Ovary (tissue), 9 donors: ENCODE data around the gene SEMA4D. TPM values are rescaled to one million over a fixed set of nuclear protein-coding genes. Genes with fewer than 3 reads are reported as not detected.

Experiments used
- DNase-seq, 5 donors: peaks; one replicate each; pipeline ENCODE4 v3.0.0-alpha.2; 2019 to 2020
- H3K27ac ChIP-seq, 2 donors: fragments of 200-600 bp; one replicate each; pipeline versions ENCODE4 v1.5.1 to v1.8.0; 2019 to 2022
- H3K27me3 ChIP-seq: fragments of 200-600 bp; one replicate; pipeline ENCODE4 v1.8.0; 2022
- H3K36me3 ChIP-seq: fragments of 200-600 bp; sonication (generic); one replicate; pipeline ENCODE4 v1.5.1; 2019
- H3K4me1 ChIP-seq: one replicate; pipeline ENCODE4 v1.8.1; 2013; ENCODE audit warnings: mild to moderate bottlenecking, moderate library complexity; ENCODE audit not compliant: insufficient read depth
- H3K4me3 ChIP-seq: fragments of 200-600 bp; sonication (generic); one replicate; pipeline ENCODE4 v1.5.1; 2017
- H3K9me3 ChIP-seq, 2 donors: fragments of 200-600 bp in 1 of 2; sonication (generic) in 1 of 2; one replicate each; pipeline versions ENCODE4 v1.5.1 to v1.8.1; 2013 to 2019; ENCODE audit warnings: mild to moderate bottlenecking in 1 of 2, moderate library complexity in 1 of 2
- EP300 ChIP-seq: sonication (generic); formaldehyde crosslinking; IDR thresholded peaks from one replicate; pipeline ENCODE4 v1.6.1; 2017; ENCODE audit warnings: antibody characterized with exemption
- POLR2A ChIP-seq: fragments of 450-650 bp; IDR thresholded peaks from one replicate; pipeline ENCODE4 v1.6.1; 2017; ENCODE audit warnings: antibody characterized with exemption, mild to moderate bottlenecking, moderate library complexity
- WGBS, 3 donors: extraction: QIAGEN DNeasy Blood & Tissue Kit in 1 of 3; methylation state at CpG; one replicate each; pipeline versions ENCODE4 v1.1.5 to v1.1.7; 2013 to 2017; 5-methylcytosine and 5-hydroxymethylcytosine counted together
- intact Hi-C, 4 donors: fragments of 100-400 bp; cut with DNase I; formaldehyde crosslinking; loops; one replicate each; pipeline versions ENCODE4 v1.11.0 to v1.15.1; 2022 to 2023
- polyA plus RNA-seq, 2 donors: library from polyadenylated mRNA; stranded (reverse); fragments of 200-250 nt in 1 of 2; fragments of 350-450 nt in 1 of 2; fragmentation: Illumina TruSeq in 1 of 2; extraction: RNeasy Lipid Tissue Mini Kit (QIAGEN cat#74804) in 1 of 2; gene quantifications; one replicate each; pipeline ENCODE4 v1.2.3, GENCODE V29; 2013 to 2014
- total RNA-seq, 7 donors: library from RNA; depleted of rRNA in 2 of 7; stranded (reverse); fragments of >200 nt in 2 of 7; fragmentation: NEBNext Ultra II Directional in 3 of 7; extraction: Animal tissue kit (Norgen Biotek cat#: 25700) in 3 of 7; gene quantifications; one replicate each; pipeline versions ENCODE4 v1.1.0 to v1.2.4, GENCODE V29; 2016 to 2023
- TF ChIP-seq, protein P1 (sequence below), 3 donors: fragments of 450-650 bp in 2 of 3; fragments of 200-600 bp in 1 of 3; IDR thresholded peaks; one replicate each; pipeline versions ENCODE4 v1.5.1 to v1.8.0; 2016 to 2022; ENCODE audit warnings: antibody characterized with exemption in 3 of 3, mild to moderate bottlenecking in 1 of 3
- donor health status: DM: no; HTN: no; CAD: no; lungs with moderate emphysema.
- donor health status: DM: no; HTN: no; CAD: no.
- donor health status: Bipolar disorder and iron deficiency.
- donor health status: DM: yes; HTN: yes; CAD: no.
- donor health status: DM: no; HTN: no; CAD: no.
- donor health status: DM: yes; HTN: yes; CAD: no.

SEMA4D gene
- total and polyA plus RNA-seq, 9 donors: 6.0 to 27.2 (median 16.7) TPM

DNA sequence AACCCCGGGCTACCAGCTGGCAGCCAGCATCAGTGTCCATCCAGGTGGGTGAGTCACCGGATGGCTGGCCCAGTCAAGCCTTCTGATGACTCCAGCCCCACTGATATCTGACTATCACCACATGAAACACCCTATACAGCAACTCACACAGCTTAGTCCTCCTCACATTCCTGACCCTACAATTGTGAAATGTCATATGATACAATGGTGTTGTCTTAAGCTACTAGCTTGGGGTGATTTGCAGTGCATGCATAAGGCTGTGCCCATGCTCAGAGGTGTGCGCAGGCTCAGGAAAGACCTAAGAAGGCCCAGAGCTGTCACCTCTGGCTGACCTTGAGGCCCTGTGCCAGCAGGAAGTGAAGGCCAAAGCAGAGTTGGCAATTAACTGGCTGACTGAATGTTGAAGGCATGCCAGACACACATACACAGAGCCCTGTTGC, 21.5 kb upstream of the SEMA4D start:
- Histone ChIP-seq H3K4me3 (no peak overlapping the region), H3K27me3 (no peaks in the 10 kb centered on the region), H3K4me1 (no peaks in the 10 kb centered on the region), H3K9me3 (no peaks in the 10 kb centered on the region), H3K36me3 (no peaks in the 10 kb centered on the region), H3K27ac (no peak overlapping the region)
- intact Hi-C loops: no loop called here
- DNase-seq: no peak
- no peak for TF ChIP-seq EP300
- TF ChIP-seq, protein P1, sequence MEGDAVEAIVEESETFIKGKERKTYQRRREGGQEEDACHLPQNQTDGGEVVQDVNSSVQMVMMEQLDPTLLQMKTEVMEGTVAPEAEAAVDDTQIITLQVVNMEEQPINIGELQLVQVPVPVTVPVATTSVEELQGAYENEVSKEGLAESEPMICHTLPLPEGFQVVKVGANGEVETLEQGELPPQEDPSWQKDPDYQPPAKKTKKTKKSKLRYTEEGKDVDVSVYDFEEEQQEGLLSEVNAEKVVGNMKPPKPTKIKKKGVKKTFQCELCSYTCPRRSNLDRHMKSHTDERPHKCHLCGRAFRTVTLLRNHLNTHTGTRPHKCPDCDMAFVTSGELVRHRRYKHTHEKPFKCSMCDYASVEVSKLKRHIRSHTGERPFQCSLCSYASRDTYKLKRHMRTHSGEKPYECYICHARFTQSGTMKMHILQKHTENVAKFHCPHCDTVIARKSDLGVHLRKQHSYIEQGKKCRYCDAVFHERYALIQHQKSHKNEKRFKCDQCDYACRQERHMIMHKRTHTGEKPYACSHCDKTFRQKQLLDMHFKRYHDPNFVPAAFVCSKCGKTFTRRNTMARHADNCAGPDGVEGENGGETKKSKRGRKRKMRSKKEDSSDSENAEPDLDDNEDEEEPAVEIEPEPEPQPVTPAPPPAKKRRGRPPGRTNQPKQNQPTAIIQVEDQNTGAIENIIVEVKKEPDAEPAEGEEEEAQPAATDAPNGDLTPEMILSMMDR (IDR thresholded peaks at IDR 0.05): no peak
- TF ChIP-seq POLR2A: no peak
- WGBS, 3 donors: 85 to 96% (median 89%) methylated on average over 3 of the region's 3 CpGs

DNA sequence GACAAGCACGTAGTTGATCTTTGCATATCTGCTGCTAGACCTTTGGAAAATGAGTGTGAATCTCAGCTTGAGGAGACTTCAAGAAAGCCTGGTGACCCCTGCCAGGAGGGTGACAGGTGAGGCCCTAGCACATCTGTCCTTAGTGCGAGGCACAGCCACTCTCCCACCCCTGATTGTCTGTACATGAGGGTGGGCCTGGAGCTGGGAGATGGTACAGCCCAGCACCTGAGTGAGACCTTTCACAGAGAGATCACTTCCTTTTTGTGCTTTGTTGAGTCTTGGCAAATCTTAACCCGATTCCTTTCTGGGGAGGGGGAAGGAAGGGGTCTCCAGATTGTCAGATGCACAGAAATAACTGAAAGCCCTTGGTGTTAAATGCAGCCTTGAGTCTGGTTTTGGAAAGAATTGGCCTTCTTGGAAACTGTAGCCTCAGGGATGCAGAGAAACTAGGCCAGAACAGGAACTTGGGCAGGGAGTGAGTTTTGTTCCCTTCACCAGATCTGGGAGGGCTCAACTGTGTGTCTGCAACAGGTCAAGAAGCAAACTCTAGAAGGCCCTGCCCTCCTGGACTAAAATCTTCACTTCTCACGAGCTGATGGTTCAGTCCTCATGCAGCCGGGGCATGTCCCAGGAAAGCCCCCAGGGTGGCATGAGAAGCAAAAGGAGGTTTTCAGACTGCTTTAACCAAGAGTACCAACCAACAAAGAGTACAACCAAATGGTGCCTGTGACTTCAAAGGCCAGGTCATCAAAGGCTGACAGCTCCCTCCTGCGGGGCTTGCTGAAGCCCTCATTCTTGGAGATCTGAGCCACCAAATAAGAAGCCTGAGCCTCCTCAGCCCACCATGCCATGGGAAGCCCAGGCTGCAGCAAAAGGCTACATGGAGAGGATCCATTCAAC, 20.8 kb upstream of the SEMA4D start:
- no peak for DNase-seq
- H3K36me3 ChIP-seq: no peaks in the 10 kb centered on the region
- H3K4me3 ChIP-seq: no peak overlapping the region
- intact Hi-C loops: no loop called here
- no peaks in the 10 kb centered on the region for H3K9me3 ChIP-seq
- H3K27me3 ChIP-seq: no peaks in the 10 kb centered on the region
- H3K4me1 ChIP-seq: no peaks in the 10 kb centered on the region
- H3K27ac ChIP-seq: no peak overlapping the region
- TF ChIP-seq POLR2A (no peak), EP300 (no peak)
- TF ChIP-seq, protein P1 (IDR thresholded peaks at IDR 0.05): no peak
- WGBS, 3 donors: 86 to 90% (median 87%) methylated on average over 6 of the region's 6 CpGs

DNA sequence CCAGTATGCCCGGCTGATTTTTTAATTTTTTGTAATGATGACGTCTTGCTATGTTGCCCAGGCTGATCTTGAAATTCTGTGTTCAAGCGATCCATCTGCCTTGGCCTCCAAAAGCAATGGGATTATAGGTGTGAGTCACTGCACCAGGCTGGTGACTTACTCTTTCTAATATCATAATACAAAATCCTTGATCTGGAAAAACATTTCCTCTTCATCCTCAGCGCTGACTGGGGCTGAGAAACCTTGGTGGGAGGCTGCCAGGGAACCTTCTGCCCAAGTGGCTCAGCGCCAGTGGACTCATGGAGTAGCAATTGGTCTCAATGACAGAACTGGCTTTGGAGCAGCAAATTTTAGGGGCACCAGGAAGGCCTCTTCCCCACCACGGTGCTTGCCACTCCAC, 17.5 kb upstream of the SEMA4D start:
- Histone ChIP-seq H3K36me3 (no peaks in the 10 kb centered on the region), H3K27me3 (no peaks in the 10 kb centered on the region), H3K4me3 (no peak overlapping the region), H3K27ac (no peak overlapping the region), H3K9me3 (no peaks in the 10 kb centered on the region), H3K4me1 (no peaks in the 10 kb centered on the region)
- 83 to 88% (median 85%) methylated on average over 6 of the region's 6 CpGs for WGBS, 3 donors
- DNase-seq: no peak
- TF ChIP-seq POLR2A (no peak), EP300 (no peak)
- TF ChIP-seq, protein P1 (IDR thresholded peaks at IDR 0.05): no peak
- intact Hi-C loops: no loop called here

DNA sequence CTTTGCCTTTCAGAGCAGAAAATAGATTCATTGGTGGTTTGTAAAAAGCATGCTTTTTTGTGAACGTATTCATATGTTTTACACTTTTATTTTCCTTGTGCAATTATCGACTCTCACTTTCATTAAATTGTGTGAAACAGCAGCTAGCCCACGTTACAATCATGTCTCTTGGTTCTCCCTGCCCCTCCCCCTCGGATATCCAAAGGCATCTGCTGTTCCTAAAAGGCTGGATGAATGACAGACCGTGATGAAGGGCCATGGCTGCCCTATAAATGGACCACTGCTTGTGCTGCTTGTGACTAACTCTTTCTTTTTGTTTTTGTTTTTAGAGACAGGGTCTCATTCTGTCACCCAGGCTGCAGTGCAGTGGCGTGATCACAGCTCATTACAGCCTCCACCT, 17.0 kb upstream of the SEMA4D start:
- Histone ChIP-seq H3K9me3 (no peaks in the 10 kb centered on the region), H3K4me1 (no peaks in the 10 kb centered on the region), H3K4me3 (no peak overlapping the region), H3K27ac (no peak overlapping the region), H3K27me3 (no peaks in the 10 kb centered on the region), H3K36me3 (no peaks in the 10 kb centered on the region)
- no peak for DNase-seq
- TF ChIP-seq, protein P1 (IDR thresholded peaks at IDR 0.05): no peak
- TF ChIP-seq EP300 (no peak), POLR2A (no peak)
- 72 to 76% (median 74%) methylated on average over 6 of the region's 6 CpGs for WGBS, 3 donors
- intact Hi-C loops: no loop called here
